OCI-LY3 (cell line): ENCODE results near the gene RPL18.
A peak's percentile ranks its signal among the peaks of the same experiment; 100 is the strongest.

Source experiments
- H2AFZ ChIP-seq: fragments of 200-600, 300-600 bp; shearing (Covaris generic); 2 replicates; pipeline ENCODE4 v1.6.0; 2014; ENCODE audit warnings: antibody characterized with exemption, low read depth, low read length
- H3K27ac ChIP-seq: fragments of 200-600, 300-600 bp; sonication (generic); 2 replicates; pipeline ENCODE4 v1.5.1; 2014; ENCODE audit warnings: mild to moderate bottlenecking, low read length, moderate library complexity, mixed read lengths
- H3K27me3 ChIP-seq: fragments of 200-600, 300-600 bp; sonication (generic); 2 replicates; pipeline ENCODE4 v1.6.1; 2014; ENCODE audit warnings: low read depth, low read length, mixed read lengths
- H3K36me3 ChIP-seq: fragments of 200-600, 300-600 bp; sonication (generic); replicated peaks from 2 replicates; pipeline ENCODE3; 2014; ENCODE audit warnings: low read depth, low read length, mixed read lengths
- H3K4me1 ChIP-seq: fragments of 300-600, 200-600 bp; sonication (generic); 2 replicates; pipeline ENCODE4 v1.6.1; 2014; ENCODE audit warnings: low read length, mixed read lengths
- H3K4me2 ChIP-seq: fragments of 200-600, 300-600 bp; sonication (generic); 2 replicates; pipeline ENCODE4 v1.6.1; 2014; ENCODE audit warnings: low read length, mixed read lengths
- H3K4me3 ChIP-seq: fragments of 300-600, 200-600 bp; sonication (generic); 2 replicates; pipeline ENCODE4 v1.5.1; 2014; ENCODE audit warnings: antibody characterized with exemption, mild to moderate bottlenecking, low read length, moderate library complexity
- H3K79me2 ChIP-seq: fragments of 300-600, 200-600 bp; shearing (Covaris generic); 2 replicates; pipeline ENCODE4 v1.6.1; 2014; ENCODE audit warnings: mild to moderate bottlenecking, low read length, mixed read lengths
- H3K9ac ChIP-seq: fragments of 300-600, 200-600 bp; shearing (Covaris generic); 2 replicates; pipeline ENCODE4 v1.6.0; 2014; ENCODE audit warnings: mild to moderate bottlenecking, low read length, moderate library complexity
- H3K9me3 ChIP-seq: fragments of 200-600, 300-600 bp; shearing (Covaris generic); 2 replicates; pipeline ENCODE4 v1.6.1; 2014; ENCODE audit warnings: low read length, mixed read lengths; ENCODE audit not compliant: insufficient read depth
- H4K20me1 ChIP-seq: fragments of 200-600, 300-600 bp; sonication (generic); 2 replicates; pipeline ENCODE4 v1.6.1; 2016; ENCODE audit warnings: low read length, mixed read lengths; ENCODE audit not compliant: insufficient read depth
- EZH2phosphoT487 ChIP-seq: fragments of 200-600 bp; shearing (Covaris generic); IDR thresholded peaks from 2 replicates; pipeline ENCODE4 v1.6.1; 2018; ENCODE audit warnings: antibody characterized with exemption, mixed run types, low read depth
- TF ChIP-seq, protein P1 (sequence below): fragments of 200-600, 300-600 bp; sonication (generic); IDR thresholded peaks from 2 replicates; pipeline ENCODE4 v1.5.1; 2014; ENCODE audit warnings: antibody characterized with exemption, low read length, low read depth

The RPL18 gene

DNA sequence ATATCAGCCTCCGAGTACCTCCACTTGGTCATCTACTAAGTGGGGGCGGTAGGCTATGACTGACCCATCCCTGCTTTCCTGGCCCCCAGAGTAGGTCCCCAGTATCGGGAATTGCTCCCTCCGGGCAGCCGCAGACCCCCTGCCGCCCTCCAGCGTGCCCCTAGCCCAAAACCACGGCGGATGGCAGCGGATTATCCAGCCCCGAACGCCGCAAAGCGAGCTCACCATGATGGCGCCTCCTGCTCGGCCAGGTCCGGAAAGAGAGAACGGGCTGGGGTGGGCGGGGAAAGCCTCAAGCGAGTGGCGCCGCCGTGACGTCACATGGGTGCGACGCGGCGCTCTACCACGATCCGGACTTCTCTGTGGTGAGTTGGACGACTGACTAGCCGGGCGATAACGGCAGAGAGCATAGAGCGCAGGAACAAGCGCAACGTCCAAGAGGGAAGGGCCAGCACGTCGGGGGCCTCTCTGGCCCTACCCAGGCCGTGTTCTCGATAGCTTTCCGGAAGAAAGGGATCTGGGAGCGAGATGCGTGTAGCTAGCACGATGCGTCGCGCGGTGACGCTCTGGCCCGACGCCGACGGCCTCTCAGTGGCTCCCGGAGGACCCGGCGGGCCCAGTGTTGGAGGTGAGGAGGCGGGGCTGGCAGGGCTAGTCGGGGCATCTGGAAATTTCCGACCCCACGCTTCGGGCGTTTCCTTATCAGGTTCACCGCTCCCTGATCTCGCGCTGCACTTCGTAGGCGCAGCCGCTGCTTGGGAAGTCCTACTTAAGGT lies at the start of gene RPL18, which contains the start of gene SPHK2:
Gene RPL18, minus strand, starts transcription at position 263 of the 776 bp plus-strand sequence. Its CDS starts 35 bp downstream, at position 228.
Gene SPHK2, plus strand, starts transcription at position 591 of the 776 bp plus-strand sequence. CDS start 1,009 bp downstream, outside the sequence.
- peaks cover 39% of the 10 kb centered on the region for H3K36me3 ChIP-seq
- peaks cover 52% of the 10 kb centered on the region for H3K79me2 ChIP-seq
- peak within 1 kb of the TSS; percentile 96 for H3K4me3 ChIP-seq
- peaks cover 39% of the 10 kb centered on the region for H3K4me1 ChIP-seq
- peak within 1 kb of the TSS; percentile 74 for H3K27ac ChIP-seq
- peak within 1 kb of the TSS; percentile 99 for H3K9ac ChIP-seq
- peaks cover 45% of the 10 kb centered on the region for H4K20me1 ChIP-seq
- H2AFZ ChIP-seq, result peak within 1 kb of the TSS; percentile 59; the same call in 1 of the 2 replicates
- TF ChIP-seq, protein P1, sequence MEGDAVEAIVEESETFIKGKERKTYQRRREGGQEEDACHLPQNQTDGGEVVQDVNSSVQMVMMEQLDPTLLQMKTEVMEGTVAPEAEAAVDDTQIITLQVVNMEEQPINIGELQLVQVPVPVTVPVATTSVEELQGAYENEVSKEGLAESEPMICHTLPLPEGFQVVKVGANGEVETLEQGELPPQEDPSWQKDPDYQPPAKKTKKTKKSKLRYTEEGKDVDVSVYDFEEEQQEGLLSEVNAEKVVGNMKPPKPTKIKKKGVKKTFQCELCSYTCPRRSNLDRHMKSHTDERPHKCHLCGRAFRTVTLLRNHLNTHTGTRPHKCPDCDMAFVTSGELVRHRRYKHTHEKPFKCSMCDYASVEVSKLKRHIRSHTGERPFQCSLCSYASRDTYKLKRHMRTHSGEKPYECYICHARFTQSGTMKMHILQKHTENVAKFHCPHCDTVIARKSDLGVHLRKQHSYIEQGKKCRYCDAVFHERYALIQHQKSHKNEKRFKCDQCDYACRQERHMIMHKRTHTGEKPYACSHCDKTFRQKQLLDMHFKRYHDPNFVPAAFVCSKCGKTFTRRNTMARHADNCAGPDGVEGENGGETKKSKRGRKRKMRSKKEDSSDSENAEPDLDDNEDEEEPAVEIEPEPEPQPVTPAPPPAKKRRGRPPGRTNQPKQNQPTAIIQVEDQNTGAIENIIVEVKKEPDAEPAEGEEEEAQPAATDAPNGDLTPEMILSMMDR, result no peak
- peak within 1 kb of the TSS; percentile 98 for H3K4me2 ChIP-seq
- H3K27me3 ChIP-seq, result no peaks in the 10 kb centered on the region
- H3K9me3 ChIP-seq, result no peaks in the 10 kb centered on the region

DNA sequence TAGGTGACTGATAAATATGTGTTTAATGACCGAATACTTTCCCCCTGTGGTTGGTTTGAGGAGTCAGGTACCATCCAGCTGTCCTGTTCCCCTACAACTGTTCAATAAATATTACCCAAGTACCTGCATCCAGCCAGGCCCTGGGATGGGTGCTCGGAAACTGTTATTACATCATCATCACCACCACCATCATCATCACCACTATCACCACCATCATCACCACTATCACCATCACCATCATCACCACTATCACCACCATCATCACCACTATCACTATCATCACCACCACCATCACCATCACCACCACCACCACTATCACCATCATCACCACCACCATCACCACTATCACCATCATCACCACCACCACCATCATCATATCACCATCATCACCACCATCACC lies 49.8 kb upstream of the RPL18 start:
- Histone ChIP-seq H2AFZ (no peak overlapping the region), H3K4me2 (no peak overlapping the region), H3K27me3 (no peaks in the 10 kb centered on the region), H3K27ac (no peak overlapping the region), H3K4me3 (no peak overlapping the region), H3K9ac (no peak overlapping the region), H3K4me1 (no peaks in the 10 kb centered on the region), H3K79me2 (no peaks in the 10 kb centered on the region), H3K9me3 (no peaks in the 10 kb centered on the region), H3K36me3 (no peaks in the 10 kb centered on the region), H4K20me1 (no peaks in the 10 kb centered on the region)
- TF ChIP-seq EZH2phosphoT487, result no peak
- TF ChIP-seq, protein P1, result no peak

DNA sequence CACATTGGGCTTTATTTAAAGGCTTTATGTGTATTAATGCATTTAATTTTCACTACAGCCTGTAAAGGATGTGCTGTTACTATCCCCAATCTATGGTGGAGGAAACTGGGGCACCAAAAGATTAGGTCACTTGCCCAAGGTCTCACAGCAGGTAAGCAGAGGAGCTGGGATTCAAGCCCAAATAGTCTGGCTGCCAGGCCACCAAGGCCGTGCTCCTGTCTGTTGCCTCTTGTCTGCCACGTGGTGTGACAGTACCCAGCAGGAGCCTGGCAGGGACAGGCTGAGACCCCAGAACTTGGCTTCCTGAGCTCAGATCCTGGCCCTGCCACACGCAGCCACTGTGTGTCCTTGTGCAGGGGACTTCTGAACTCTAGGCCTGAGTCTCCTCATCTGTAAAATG lies 49.4 kb upstream of the RPL18 start:
- Histone ChIP-seq H2AFZ (no peak overlapping the region), H3K4me1 (no peaks in the 10 kb centered on the region), H3K9ac (no peak overlapping the region), H3K27ac (no peak overlapping the region), H3K27me3 (no peaks in the 10 kb centered on the region), H3K36me3 (no peaks in the 10 kb centered on the region), H3K9me3 (no peaks in the 10 kb centered on the region), H4K20me1 (no peaks in the 10 kb centered on the region), H3K79me2 (no peaks in the 10 kb centered on the region), H3K4me3 (no peak overlapping the region), H3K4me2 (no peak overlapping the region)
- TF ChIP-seq, protein P1, result no peak
- no peak for TF ChIP-seq EZH2phosphoT487

DNA sequence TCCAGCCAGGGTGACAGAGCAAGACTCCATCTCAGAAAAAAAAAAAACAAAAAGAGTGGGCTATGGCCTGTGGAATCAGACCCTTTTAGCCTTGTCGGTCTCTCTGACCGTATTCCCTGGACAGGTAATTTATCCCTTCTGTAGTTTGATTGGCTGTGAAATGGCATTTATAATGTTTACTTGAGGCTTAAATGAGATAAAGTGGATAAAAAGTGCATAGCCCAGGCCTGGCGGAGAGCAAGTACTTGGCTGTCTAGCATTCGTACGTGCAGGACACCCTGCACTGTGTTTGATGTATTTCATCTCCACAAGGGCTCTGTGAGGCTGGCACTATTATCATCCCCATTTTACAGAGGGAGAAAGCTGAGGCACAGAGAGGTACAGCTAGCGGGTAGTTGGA lies 46.8 kb upstream of the RPL18 start:
- Histone ChIP-seq H3K79me2 (no peaks in the 10 kb centered on the region), H3K9ac (no peak overlapping the region)

More for the DNA sequence above, 46.8 kb upstream of the RPL18 start:
- H3K4me3 ChIP-seq, result no peak overlapping the region
- no peak overlapping the region for H3K27ac ChIP-seq
- no peaks in the 10 kb centered on the region for H4K20me1 ChIP-seq
- H3K4me2 ChIP-seq, result no peak overlapping the region
- no peaks in the 10 kb centered on the region for H3K36me3 ChIP-seq
- TF ChIP-seq, protein P1, result no peak
- no peak for TF ChIP-seq EZH2phosphoT487
- H3K27me3 ChIP-seq, result no peaks in the 10 kb centered on the region
- H3K4me1 ChIP-seq, result peaks cover 7% of the 10 kb centered on the region
- H2AFZ ChIP-seq, result no peak overlapping the region
- H3K9me3 ChIP-seq, result no peaks in the 10 kb centered on the region
